HG02938 (cell line): Measurements from ENCODE around the gene SPACDR.
"Not testable (repeated sequence)": the region's sequence is repeated elsewhere in the genome, so short reads cannot be mapped to it uniquely, and the experiment has no call there.

ENCODE experiments used
- ATAC-seq: cut with Tn5 transposase; IDR thresholded peaks from one replicate; pipeline ENCODE4 v1.9.1; 2021; ENCODE audit warnings: mild to moderate bottlenecking, moderate library complexity; ENCODE audit not compliant: unreplicated experiment

Gene SPACDR, protein sequence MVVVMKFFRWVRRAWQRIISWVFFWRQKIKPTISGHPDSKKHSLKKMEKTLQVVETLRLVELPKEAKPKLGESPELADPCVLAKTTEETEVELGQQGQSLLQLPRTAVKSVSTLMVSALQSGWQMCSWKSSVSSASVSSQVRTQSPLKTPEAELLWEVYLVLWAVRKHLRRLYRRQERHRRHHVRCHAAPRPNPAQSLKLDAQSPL

DNA sequence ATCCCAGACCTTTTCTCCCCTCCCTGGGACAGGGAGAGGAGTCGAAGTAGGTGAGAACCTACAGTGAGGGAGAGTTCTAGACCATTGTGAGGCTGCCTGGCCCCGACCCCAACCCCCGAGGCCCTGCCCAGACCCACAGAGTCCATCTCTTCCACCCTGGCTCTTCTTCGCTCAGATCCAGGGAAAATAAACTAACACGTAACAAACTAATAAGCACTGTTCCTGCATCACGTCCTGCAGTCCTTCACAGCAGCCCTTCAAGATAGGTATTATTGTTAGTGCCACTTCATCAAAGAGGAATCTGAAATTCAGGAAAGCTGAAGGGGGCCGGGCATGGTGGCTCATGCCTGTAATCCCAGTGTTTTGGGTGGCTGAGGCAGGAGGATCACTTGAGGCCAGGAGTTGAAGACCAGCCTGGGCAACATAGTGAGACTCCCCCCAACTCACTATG lies at the start of gene SPACDR:
TSS of gene SPACDR (minus strand) at position 51 of the 451 bp plus-strand sequence. CDS start 235 bp downstream, outside the sequence.
- ATAC-seq: no peak

DNA sequence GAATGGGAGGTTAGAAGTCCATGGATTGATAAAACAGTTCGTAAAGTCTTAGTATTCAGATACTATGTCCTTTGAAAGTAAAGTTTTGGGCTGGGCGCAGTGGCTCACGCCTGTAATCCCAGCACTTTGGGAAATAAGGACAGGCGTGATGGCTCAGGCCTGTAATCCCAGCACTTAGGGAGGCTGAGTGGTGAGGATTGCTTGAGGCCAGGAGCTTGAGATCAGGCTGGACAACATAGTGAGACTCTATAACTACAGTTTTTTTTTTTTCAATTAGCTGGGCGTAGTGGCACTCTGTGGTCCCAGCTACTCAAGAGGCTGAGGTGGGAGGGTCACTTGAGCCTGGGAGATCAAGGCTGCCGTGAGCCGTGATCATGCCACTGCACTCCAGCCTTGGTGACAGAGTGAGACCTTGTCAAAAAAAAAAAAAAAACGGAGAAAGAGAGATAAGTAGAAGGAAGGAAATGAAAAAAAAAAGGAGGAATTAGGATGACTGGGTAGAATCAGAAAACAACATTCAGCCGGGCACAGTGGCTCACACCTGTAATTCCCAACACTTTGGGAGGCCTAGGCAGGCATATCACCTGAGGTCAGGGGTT lies 49.3 kb upstream of the SPACDR start:
- no peak for ATAC-seq

DNA sequence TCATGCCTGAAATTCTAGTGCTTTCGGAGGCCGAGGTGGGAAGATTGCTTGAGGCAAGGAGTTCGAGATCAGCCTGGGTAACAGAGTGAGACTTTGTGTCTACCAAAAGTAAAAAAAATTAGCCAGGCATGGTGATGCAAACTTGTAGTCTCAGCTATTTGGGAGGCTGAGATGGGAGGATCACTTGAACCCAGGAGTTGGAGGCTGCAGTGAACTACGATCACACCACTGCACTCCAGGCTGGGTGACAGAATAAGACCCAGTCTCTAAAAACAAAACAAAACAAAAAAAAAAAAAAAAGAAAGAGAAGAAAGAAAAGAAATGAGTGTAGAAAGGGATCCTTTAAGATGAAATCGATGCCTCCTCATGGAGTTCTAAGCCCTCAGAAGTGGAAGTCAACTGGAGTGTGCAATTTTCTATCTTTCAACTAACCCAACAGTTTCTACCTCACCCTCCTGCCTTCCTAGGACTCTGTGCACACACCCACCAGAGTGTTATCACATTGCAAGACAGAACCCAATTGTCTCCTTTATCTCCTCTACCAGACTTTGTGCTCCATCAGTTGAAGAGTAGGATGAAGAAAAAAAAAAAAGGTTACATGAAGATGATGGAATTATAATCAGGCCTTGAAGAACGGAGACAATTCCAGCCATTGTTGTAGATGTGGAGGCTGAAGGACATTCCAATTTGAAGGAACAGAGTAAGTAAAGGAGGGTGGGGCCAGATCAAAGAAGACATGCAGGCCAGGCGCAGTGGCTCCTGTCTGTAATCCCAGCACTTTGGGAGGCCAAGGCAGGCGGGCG lies 46.6 kb upstream of the SPACDR start:
- ATAC-seq: no peak

DNA sequence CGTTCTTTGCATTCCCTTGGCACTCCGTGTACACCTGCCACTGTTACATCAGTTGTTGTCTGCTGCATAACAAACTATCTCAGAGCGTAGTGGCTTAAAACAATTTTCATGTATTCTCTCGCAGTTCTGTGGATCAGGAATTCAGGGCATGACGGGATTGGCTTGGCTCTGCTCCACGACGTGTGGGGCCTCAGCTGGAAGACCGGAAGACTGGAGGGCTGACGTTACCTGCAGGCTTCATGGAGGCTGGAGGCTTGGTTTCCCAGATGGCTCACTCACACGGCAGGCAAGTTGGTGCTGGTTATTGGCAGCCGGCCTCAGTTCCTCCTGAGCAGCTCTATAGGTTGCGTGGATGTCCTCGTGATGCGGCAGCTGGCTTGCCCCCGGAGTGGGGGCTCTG lies 45.2 kb upstream of the SPACDR start:
- ATAC-seq: no peak

- no peak for ATAC-seq
Observed at GRCh38 chr7:100506356-100506923, 42.4 kb upstream of the SPACDR start.

GRCh38 chr7:100504887-100505611 lies 41.0 kb upstream of the SPACDR start:
- no peak for ATAC-seq

GRCh38 chr7:100504031-100504430 lies 40.0 kb upstream of the SPACDR start:
- not testable (repeated sequence) for ATAC-seq

DNA sequence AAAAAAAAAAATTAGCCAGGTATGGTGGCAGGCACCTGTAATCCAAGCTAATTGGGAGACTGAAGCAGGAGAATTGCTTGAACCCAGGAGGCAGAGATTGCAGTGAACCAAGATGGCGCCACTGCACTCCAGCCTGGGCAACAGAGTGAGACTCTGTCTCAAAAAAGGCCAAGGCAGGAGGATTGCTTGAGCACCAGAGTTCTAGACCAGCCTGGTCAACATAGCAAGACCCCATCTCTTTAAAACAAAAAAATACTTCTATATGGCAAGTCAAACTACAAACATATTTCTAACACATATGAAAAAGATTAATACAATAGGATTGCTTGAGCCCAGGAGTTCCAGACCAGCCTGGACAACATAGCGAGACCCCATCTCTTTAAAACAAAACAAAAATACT lies 36.7 kb upstream of the SPACDR start:
- ATAC-seq: not testable (repeated sequence)

- ATAC-seq: no peak
Observed at GRCh38 chr7:100496509-100496908, 32.4 kb upstream of the SPACDR start.

- ATAC-seq: no peak
Observed at GRCh38 chr7:100493476-100494264, 29.6 kb upstream of the SPACDR start.

DNA sequence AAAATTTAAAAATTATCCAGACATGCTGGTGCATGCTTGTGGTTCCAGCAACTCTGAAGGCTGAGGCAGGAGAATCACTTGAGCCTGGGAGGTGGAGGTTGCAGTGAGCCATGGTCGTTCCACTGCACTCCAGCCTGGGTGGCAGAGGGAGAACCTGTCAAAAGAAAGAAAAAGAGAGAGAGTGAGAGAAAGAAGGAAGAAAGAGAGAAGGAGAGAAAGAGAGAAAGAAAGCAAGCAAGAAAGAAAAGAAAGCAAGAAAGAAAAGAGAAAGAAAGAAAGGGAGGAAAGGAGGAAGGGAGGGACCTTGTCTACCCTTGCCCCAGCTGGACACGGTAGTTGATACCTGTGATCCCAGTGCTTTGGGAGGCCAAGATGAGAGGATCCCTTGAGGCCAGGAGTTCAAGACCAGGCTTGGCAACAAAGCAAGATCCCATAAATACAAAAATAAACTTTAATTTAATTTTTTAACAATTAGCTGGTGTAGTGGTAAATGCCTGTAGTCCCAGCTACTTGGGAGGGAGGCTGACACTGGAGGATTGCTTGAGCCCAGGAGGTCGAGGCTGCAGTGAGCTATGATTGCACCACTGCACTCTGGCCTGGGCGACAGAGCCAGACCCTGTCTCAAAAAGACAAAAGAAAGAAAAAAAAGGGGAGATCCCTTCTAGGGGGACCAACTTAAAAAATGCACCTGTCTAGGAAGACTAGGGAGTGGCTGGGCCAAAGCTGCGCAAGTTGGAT lies 28.8 kb upstream of the SPACDR start:
- ATAC-seq: no peak

DNA sequence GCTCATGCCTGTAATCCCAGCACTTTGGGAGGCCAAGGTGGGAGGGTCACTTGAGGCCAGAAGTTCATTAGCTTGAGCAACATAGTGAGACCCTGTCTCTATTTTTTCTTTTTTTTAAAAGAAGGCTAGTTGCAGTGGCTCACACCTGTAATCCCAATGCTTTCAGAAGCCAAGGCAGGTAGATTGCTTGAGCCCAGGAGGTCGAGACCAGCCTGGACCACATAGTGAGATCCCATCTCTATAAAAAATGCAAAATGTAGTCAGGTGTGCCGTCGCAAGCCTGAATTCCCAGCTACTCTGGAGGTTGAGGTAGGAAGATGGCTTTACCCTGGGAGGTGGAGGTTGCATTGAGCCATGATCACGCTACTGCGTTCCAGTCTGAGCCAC lies 27.1 kb upstream of the SPACDR start:
- ATAC-seq: no peak

DNA sequence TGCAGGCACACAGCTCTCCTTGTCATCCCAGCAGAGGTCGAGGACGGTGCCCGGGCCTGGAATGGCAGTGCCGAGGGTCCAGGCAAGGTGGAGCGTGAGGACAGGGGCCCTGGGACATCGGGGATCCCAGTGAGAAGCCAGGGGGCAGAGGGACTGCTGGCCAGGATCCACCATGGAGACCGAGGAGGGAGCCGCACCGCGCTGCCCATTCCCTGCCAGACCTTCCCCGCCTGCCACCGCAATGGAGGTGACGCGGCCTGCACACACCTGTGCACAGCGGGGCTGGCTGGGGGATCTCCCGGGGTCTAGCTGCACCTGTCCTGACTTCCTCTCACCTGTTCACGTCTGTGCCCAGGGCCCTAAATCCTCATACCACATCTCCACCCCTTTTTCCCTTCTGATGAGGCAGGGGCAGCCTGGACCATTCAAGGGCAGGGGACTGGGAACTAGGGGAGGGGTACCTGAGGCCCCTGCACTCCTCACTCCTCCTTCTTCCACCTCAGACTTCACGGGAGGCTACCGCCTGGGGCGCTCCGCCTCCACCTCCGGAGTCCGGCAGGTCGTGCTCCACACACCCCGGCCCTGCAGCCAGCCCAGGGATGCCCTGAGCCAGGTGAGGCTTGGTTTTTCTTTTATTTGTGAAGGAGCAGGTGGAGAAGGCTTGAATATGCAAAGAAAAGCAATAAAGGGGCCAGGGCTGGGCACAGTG lies 26.6 kb upstream of the SPACDR start:
- ATAC-seq: no peak

- ATAC-seq: no peak
Observed at GRCh38 chr7:100489824-100490223, 25.8 kb upstream of the SPACDR start.

DNA sequence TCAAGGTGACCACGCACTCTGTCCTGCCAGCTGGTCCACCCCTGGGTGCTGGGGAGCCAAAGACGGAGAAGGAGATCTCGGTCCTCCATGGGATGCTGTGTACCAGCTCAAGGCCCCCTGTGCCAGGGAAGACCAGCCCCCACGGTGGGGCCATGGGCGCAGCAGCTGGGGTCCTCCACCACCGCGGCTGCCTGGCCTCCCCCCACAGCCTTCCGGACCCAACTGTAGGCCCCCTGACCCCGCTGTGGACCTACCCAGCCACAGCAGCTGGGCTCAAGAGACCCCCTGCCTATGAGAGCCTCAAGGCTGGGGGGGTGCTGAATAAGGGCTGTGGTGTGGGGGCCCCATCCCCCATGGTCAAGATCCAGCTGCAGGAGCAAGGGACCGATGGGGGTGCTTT lies 25.1 kb upstream of the SPACDR start:
- no peak for ATAC-seq

DNA sequence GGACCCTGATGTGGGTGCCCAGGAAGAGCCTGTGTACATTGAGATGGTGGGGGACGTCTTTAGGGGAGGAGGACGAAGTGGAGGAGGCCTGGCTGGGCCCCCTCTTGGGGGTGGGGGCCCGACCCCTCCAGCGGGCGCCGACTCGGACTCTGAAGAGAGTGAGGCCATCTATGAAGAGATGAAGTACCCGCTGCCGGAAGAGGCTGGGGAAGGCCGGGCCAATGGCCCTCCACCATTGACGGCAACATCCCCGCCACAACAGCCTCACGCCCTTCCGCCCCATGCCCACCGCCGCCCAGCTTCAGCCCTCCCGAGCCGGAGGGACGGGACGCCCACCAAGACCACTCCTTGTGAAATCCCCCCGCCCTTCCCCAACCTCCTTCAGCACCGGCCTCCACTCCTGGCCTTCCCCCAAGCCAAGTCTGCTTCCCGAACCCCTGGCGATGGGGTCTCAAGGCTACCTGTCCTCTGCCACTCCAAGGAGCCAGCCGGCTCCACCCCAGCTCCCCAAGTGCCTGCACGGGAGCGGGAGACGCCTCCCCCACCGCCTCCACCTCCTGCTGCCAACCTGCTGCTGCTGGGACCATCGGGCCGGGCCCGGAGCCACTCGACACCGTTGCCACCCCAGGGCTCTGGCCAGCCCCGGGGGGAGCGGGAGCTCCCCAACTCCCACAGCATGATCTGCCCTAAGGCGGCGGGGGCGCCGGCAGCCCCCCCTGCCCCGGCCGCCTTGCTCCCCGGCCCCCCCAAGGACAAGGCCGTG lies 24.5 kb upstream of the SPACDR start:
- ATAC-seq: no peak

DNA sequence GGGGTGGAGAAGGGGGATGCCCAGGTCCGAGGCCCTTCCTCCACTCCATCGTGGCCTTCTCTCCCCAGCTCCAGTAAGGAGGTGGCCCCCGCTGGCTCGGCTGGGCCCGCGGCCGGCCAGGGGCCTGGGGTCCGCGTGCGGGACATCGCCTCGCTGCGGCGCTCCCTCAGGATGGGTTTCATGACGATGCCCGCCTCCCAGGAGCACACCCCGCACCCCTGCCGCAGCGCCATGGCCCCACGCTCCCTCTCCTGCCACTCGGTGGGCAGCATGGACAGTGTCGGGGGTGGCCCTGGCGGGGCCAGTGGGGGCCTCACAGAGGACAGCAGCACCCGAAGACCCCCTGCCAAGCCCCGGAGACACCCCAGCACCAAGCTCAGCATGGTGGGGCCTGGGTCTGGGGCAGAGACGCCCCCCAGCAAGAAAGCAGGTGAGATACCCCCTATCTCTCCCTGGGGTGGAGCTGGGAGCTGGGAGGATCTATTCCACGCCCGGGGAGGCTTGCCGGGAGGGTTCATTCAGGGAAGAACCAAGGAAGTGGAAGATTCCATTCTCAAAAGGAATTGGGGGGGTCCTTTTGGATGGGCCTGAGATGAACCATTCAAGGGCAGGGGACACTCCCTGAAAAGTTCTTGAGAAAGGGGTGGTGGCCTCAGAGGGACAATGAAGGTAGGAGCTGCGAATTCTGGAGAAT lies 22.8 kb upstream of the SPACDR start:
- ATAC-seq: no peak
